Iris pigment epithelial cell (primary cell): Measurements from ENCODE around the gene MARVELD2.
"Not testable (repeated sequence)": the region's sequence is repeated elsewhere in the genome, so short reads cannot be mapped to it uniquely, and the experiment has no call there.

Experiments used
- DNase-seq: peaks from one replicate; pipeline ENCODE4 v3.0.0-alpha.2; 2011; ENCODE audit warnings: low read depth

Gene MARVELD2

GRCh38 chr5:69450116-69450515 is 35.2 kb downstream of the MARVELD2 start:
- DNase-seq, result peak; percentile 89

- not testable (repeated sequence) for DNase-seq
Observed at GRCh38 chr5:69450527-69450926, 35.6 kb downstream of the MARVELD2 start.

GRCh38 chr5:69451941-69452647 is 37.2 kb downstream of the MARVELD2 start:
- no peak for DNase-seq

- not testable (repeated sequence) for DNase-seq
Observed at GRCh38 chr5:69453487-69453886, 38.6 kb downstream of the MARVELD2 start.

GRCh38 chr5:69454460-69455249 is 39.7 kb downstream of the MARVELD2 start:
- no peak for DNase-seq

GRCh38 chr5:69455428-69455988 is 40.6 kb downstream of the MARVELD2 start:
- not testable (repeated sequence) for DNase-seq

GRCh38 chr5:69462170-69462569 is 47.3 kb downstream of the MARVELD2 start:
- DNase-seq, result no peak

- DNase-seq, result not testable (repeated sequence)
Observed at GRCh38 chr5:69466375-69466774, 51.5 kb downstream of the MARVELD2 start.

- no peak for DNase-seq
Observed at GRCh38 chr5:69467442-69468225, 52.7 kb downstream of the MARVELD2 start.

- DNase-seq, result no peak
Observed at GRCh38 chr5:69468631-69469030, 53.7 kb downstream of the MARVELD2 start.

GRCh38 chr5:69471516-69471915 is 56.6 kb downstream of the MARVELD2 start:
- not testable (repeated sequence) for DNase-seq

- DNase-seq, result not testable (repeated sequence)
Observed at GRCh38 chr5:69472535-69473143, 57.7 kb downstream of the MARVELD2 start.

- no peak for DNase-seq
Observed at GRCh38 chr5:69477170-69477569, 62.3 kb downstream of the MARVELD2 start.

GRCh38 chr5:69478296-69478695 is 63.4 kb downstream of the MARVELD2 start:
- not testable (repeated sequence) for DNase-seq

- DNase-seq, result peak; percentile 88
Observed at GRCh38 chr5:69484891-69485290, 70.0 kb downstream of the MARVELD2 start.

GRCh38 chr5:69485471-69485870 is 70.6 kb downstream of the MARVELD2 start:
- no peak for DNase-seq

GRCh38 chr5:69489246-69489645 is 74.3 kb downstream of the MARVELD2 start:
- no peak for DNase-seq

- no peak for DNase-seq
Observed at GRCh38 chr5:69491027-69491426, 76.1 kb downstream of the MARVELD2 start.

GRCh38 chr5:69491838-69492390 is 77.0 kb downstream of the MARVELD2 start:
- DNase-seq, result no peak

GRCh38 chr5:69492391-69492922 is 77.5 kb downstream of the MARVELD2 start, which contains the start of gene OCLN:
Gene OCLN (plus strand): TSS chr5:69492790. CDS start chr5:69504245, 11,455 bp downstream.
- no peak for DNase-seq

GRCh38 chr5:69492923-69493395 is 78.0 kb downstream of the MARVELD2 start:
- DNase-seq, result no peak
